WTC11 (cell line): Measurements from ENCODE around the gene METTL21C.

Experiments
- CREB1 ChIP-seq: sonication (generic); formaldehyde crosslinking; IDR thresholded peaks from 2 replicates; pipeline ENCODE4 v1.8.0; 2023; ENCODE audit warnings: mild to moderate bottlenecking, missing genetic modification reagents
- GABPB1 ChIP-seq: sonication (generic); formaldehyde crosslinking; IDR thresholded peaks from 2 replicates; pipeline ENCODE4 v1.8.1; 2023; ENCODE audit warnings: mild to moderate bottlenecking, missing genetic modification reagents
- KAT7 ChIP-seq: sonication (generic); formaldehyde crosslinking; IDR thresholded peaks from 2 replicates; pipeline ENCODE4 v1.8.1; 2023; ENCODE audit warnings: missing genetic modification reagents, mild to moderate bottlenecking, borderline replicate concordance
- NFE2L1 ChIP-seq: sonication (generic); formaldehyde crosslinking; IDR thresholded peaks from 2 replicates; pipeline ENCODE4 v1.8.1; 2023; ENCODE audit warnings: missing genetic modification reagents
- NR2C2 ChIP-seq: sonication (generic); formaldehyde crosslinking; IDR thresholded peaks from 2 replicates; pipeline ENCODE4 v1.8.0; 2022; ENCODE audit warnings: mild to moderate bottlenecking, missing genetic modification reagents
- SP1 ChIP-seq: sonication (generic); formaldehyde crosslinking; conservative IDR thresholded peaks from 2 replicates; pipeline ENCODE4 v1.8.1; 2022; ENCODE audit warnings: missing genetic modification reagents
- TF ChIP-seq, protein P1 (sequence below): fragments of 200-600 bp; IDR thresholded peaks from 2 replicates; pipeline ENCODE4 v1.8.0; 2022; ENCODE audit warnings: antibody characterized with exemption
- TF ChIP-seq, protein P2 (sequence below): fragments of 250-450 bp; sonication (Bioruptor Pico); IDR thresholded peaks from 2 replicates; pipeline ENCODE4 v1.9.0; 2021; ENCODE audit warnings: mild to moderate bottlenecking
- TF ChIP-seq, protein P3 (sequence below): sonication (generic); formaldehyde crosslinking; IDR thresholded peaks from 2 replicates; pipeline ENCODE4 v1.8.0; 2022; ENCODE audit warnings: mild to moderate bottlenecking, missing genetic modification reagents
- TF ChIP-seq, protein P4 (sequence below): fragments of 250-450 bp; sonication (Bioruptor Pico); IDR thresholded peaks from 2 replicates; pipeline ENCODE4 v1.9.0; 2021; ENCODE audit warnings: mild to moderate bottlenecking, borderline replicate concordance
- TF ChIP-seq, protein P5 (sequence below): sonication (generic); formaldehyde crosslinking; IDR thresholded peaks from 2 replicates; pipeline ENCODE4 v1.8.1; 2023; ENCODE audit warnings: mild to moderate bottlenecking, missing genetic modification reagents, moderate library complexity

DNA sequence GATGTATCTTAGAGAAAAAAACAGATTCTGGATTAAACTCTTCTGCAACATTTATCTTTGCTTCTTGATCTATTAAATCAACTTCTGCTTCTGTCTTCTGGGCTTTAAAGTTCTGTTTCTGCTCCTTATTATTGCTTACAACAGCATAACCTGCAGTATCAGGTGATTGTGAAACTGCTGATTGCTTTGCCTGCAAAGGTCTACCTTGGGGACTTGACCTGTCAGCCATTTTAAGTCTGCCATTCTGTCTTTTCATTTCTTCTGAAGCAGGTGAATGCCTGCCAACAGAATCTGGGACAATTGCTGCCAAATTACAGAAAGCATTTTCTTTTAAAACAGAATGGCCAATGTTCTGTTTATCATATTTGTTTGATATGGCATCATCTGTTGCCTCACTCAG is 47.7 kb upstream of the METTL21C start:
- TF ChIP-seq, protein P1, sequence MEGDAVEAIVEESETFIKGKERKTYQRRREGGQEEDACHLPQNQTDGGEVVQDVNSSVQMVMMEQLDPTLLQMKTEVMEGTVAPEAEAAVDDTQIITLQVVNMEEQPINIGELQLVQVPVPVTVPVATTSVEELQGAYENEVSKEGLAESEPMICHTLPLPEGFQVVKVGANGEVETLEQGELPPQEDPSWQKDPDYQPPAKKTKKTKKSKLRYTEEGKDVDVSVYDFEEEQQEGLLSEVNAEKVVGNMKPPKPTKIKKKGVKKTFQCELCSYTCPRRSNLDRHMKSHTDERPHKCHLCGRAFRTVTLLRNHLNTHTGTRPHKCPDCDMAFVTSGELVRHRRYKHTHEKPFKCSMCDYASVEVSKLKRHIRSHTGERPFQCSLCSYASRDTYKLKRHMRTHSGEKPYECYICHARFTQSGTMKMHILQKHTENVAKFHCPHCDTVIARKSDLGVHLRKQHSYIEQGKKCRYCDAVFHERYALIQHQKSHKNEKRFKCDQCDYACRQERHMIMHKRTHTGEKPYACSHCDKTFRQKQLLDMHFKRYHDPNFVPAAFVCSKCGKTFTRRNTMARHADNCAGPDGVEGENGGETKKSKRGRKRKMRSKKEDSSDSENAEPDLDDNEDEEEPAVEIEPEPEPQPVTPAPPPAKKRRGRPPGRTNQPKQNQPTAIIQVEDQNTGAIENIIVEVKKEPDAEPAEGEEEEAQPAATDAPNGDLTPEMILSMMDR = no peak
- TF ChIP-seq NR2C2 (CRISPR knock-in tag) = no peak
- TF ChIP-seq NFE2L1 = no peak
- TF ChIP-seq CREB1 = no peak
- TF ChIP-seq, protein P2, sequence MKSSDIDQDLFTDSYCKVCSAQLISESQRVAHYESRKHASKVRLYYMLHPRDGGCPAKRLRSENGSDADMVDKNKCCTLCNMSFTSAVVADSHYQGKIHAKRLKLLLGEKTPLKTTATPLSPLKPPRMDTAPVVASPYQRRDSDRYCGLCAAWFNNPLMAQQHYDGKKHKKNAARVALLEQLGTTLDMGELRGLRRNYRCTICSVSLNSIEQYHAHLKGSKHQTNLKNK (CRISPR knock-in tag) = no peak
- TF ChIP-seq, protein P3, sequence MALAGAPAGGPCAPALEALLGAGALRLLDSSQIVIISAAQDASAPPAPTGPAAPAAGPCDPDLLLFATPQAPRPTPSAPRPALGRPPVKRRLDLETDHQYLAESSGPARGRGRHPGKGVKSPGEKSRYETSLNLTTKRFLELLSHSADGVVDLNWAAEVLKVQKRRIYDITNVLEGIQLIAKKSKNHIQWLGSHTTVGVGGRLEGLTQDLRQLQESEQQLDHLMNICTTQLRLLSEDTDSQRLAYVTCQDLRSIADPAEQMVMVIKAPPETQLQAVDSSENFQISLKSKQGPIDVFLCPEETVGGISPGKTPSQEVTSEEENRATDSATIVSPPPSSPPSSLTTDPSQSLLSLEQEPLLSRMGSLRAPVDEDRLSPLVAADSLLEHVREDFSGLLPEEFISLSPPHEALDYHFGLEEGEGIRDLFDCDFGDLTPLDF (CRISPR knock-in tag) = no peak
- no peak for TF ChIP-seq GABPB1
- TF ChIP-seq KAT7 (CRISPR knock-in tag) = no peak
- TF ChIP-seq SP1 (CRISPR knock-in tag) = no peak
- TF ChIP-seq, protein P4, sequence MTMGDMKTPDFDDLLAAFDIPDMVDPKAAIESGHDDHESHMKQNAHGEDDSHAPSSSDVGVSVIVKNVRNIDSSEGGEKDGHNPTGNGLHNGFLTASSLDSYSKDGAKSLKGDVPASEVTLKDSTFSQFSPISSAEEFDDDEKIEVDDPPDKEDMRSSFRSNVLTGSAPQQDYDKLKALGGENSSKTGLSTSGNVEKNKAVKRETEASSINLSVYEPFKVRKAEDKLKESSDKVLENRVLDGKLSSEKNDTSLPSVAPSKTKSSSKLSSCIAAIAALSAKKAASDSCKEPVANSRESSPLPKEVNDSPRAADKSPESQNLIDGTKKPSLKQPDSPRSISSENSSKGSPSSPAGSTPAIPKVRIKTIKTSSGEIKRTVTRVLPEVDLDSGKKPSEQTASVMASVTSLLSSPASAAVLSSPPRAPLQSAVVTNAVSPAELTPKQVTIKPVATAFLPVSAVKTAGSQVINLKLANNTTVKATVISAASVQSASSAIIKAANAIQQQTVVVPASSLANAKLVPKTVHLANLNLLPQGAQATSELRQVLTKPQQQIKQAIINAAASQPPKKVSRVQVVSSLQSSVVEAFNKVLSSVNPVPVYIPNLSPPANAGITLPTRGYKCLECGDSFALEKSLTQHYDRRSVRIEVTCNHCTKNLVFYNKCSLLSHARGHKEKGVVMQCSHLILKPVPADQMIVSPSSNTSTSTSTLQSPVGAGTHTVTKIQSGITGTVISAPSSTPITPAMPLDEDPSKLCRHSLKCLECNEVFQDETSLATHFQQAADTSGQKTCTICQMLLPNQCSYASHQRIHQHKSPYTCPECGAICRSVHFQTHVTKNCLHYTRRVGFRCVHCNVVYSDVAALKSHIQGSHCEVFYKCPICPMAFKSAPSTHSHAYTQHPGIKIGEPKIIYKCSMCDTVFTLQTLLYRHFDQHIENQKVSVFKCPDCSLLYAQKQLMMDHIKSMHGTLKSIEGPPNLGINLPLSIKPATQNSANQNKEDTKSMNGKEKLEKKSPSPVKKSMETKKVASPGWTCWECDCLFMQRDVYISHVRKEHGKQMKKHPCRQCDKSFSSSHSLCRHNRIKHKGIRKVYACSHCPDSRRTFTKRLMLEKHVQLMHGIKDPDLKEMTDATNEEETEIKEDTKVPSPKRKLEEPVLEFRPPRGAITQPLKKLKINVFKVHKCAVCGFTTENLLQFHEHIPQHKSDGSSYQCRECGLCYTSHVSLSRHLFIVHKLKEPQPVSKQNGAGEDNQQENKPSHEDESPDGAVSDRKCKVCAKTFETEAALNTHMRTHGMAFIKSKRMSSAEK (CRISPR knock-in tag) = no peak
- TF ChIP-seq, protein P5, sequence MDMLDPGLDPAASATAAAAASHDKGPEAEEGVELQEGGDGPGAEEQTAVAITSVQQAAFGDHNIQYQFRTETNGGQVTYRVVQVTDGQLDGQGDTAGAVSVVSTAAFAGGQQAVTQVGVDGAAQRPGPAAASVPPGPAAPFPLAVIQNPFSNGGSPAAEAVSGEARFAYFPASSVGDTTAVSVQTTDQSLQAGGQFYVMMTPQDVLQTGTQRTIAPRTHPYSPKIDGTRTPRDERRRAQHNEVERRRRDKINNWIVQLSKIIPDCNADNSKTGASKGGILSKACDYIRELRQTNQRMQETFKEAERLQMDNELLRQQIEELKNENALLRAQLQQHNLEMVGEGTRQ (CRISPR knock-in tag) = no peak
